DOHH2 (cell line): ENCODE results near the gene CREBRF.

Experiments
- EZH2phosphoT487 ChIP-seq: fragments of 200-600 bp; sonication (generic); IDR thresholded peaks from 2 replicates; pipeline ENCODE4 v1.6.1; 2017; ENCODE audit warnings: borderline replicate concordance, mild to moderate bottlenecking, antibody characterized with exemption, low read length, moderate library complexity, mixed read lengths
- TF ChIP-seq, protein P1 (sequence below): fragments of 200-600 bp; sonication (generic); IDR thresholded peaks from one replicate; pipeline ENCODE4 v1.5.1; 2014; ENCODE audit warnings: antibody characterized with exemption, mild to moderate bottlenecking, low read depth, low read length; ENCODE audit not compliant: poor library complexity, severe bottlenecking

DNA sequence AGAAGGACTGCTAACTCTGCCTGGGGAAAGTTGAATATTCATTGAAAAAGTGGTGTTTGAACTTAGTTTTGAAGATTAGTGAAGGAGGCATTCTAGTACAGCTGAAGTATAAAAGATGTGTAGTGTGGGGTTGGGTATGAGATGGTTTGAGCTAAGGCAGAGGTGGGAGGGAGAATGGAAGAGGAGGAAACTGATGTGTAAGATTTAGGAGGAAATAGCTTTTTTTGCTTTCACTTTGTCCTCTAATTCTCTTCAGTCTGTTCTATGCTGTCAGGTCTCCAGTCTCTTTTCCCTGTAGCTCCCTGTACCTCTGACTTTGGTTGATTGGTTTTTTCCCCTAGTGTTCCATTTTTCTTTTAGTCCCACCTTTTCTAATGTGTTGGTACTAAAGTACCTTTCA is 9.0 kb downstream of the CREBRF start:
- TF ChIP-seq, protein P1, sequence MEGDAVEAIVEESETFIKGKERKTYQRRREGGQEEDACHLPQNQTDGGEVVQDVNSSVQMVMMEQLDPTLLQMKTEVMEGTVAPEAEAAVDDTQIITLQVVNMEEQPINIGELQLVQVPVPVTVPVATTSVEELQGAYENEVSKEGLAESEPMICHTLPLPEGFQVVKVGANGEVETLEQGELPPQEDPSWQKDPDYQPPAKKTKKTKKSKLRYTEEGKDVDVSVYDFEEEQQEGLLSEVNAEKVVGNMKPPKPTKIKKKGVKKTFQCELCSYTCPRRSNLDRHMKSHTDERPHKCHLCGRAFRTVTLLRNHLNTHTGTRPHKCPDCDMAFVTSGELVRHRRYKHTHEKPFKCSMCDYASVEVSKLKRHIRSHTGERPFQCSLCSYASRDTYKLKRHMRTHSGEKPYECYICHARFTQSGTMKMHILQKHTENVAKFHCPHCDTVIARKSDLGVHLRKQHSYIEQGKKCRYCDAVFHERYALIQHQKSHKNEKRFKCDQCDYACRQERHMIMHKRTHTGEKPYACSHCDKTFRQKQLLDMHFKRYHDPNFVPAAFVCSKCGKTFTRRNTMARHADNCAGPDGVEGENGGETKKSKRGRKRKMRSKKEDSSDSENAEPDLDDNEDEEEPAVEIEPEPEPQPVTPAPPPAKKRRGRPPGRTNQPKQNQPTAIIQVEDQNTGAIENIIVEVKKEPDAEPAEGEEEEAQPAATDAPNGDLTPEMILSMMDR: no peak
- TF ChIP-seq EZH2phosphoT487: no peak
